GM12878 (cell line): Measurements from ENCODE around the gene DBN1. TPM values are rescaled to one million over a fixed set of nuclear protein-coding genes. Genes with fewer than 3 reads are reported as not detected.

Source experiments
- ATAC-seq: fragments of 200-7000 bp; cut with Tn5 transposase; 3 replicates; pipeline ENCODE4 v1.9.1; 2020; ENCODE audit warnings: mild to moderate bottlenecking, moderate library complexity
- BruUV-seq: library from RNA; stranded (reverse); fragments of 400-500 nt; replicated peaks from 2 replicates; lab custom pipeline; 2021; lab: Mats Ljungman, UMichigan
- CTCF ChIA-PET: fragments of 300-600 bp; sonication (Branson Sonifier 250); formaldehyde crosslinking; extraction: SDS; loops from one replicate; lab custom pipeline; 2021; ENCODE audit warnings: inconsistent platforms; lab: Yijun Ruan, JAX
- POLR2A ChIA-PET: fragments of 350-600 bp; formaldehyde crosslinking; extraction: SDS; loops from one replicate; lab custom pipeline; 2021; ENCODE audit warnings: inconsistent platforms; lab: Charles Lee
- RAD21 ChIA-PET: fragments of 300-600 bp; sonication (Branson Sonifier 250); formaldehyde crosslinking; loops from one replicate; lab custom pipeline; 2023; ENCODE audit warnings: antibody characterized with exemption; ENCODE audit not compliant: unreplicated experiment; lab: Charles Lee
- SMC1A ChIA-PET: fragments of 300-600 bp; sonication (Branson Sonifier 250); formaldehyde crosslinking; loops from one replicate; lab custom pipeline; 2023; ENCODE audit not compliant: unreplicated experiment, uncharacterized antibody; lab: Charles Lee
- DNase-seq: peaks from one replicate; pipeline ENCODE4 v3.0.0-alpha.2; 2011; ENCODE audit warnings: low read depth, low spot score
- FAIRE-seq: peaks from 3 replicates; lab custom pipeline; 2011; peaks lifted over from hg19 to GRCh38; lab: Jason Lieb, UNC
- H2AFZ ChIP-seq: 2 replicates; pipeline ENCODE4 v1.6.0; 2011; ENCODE audit warnings: low read depth, low read length, control low read depth; ENCODE audit not compliant: control insufficient read depth
- H3K27ac ChIP-seq: 2 replicates; pipeline ENCODE4 v1.5.1; 2011; ENCODE audit warnings: control low read depth; ENCODE audit not compliant: control insufficient read depth, insufficient read depth
- H3K27me3 ChIP-seq, 2 experiments: replicated peaks in 1 of 2; 2 replicates each; pipeline versions ENCODE4 v1.6.0 to v1.6.1; 2011; ENCODE audit warnings: low read length in 1 of 2; ENCODE audit not compliant: control insufficient read depth in 2 of 2, insufficient read depth in 2 of 2
- H3K36me3 ChIP-seq, 2 experiments: 2 replicates each; pipeline ENCODE4 v1.5.1; 2011; ENCODE audit warnings: low read length in 1 of 2; ENCODE audit not compliant: control insufficient read depth in 2 of 2, insufficient read depth in 2 of 2
- H3K4me1 ChIP-seq: 2 replicates; pipeline ENCODE4 v1.6.1; 2011; ENCODE audit warnings: mild to moderate bottlenecking, low read length, moderate library complexity, mixed read lengths; ENCODE audit not compliant: control insufficient read depth, insufficient read depth
- H3K4me2 ChIP-seq: 2 replicates; pipeline ENCODE4 v1.6.0; 2011; ENCODE audit warnings: control low read depth; ENCODE audit not compliant: control insufficient read depth, insufficient read depth
- H3K4me3 ChIP-seq: fragments of 200-600 bp; sonication (generic); 2 replicates; pipeline ENCODE4 v1.5.1; 2016
- H3K79me2 ChIP-seq: 2 replicates; pipeline ENCODE4 v1.6.0; 2011; ENCODE audit warnings: low read length; ENCODE audit not compliant: control insufficient read depth, insufficient read depth
- H3K9ac ChIP-seq: 2 replicates; pipeline ENCODE4 v1.8.0; 2011; ENCODE audit warnings: low read length, control low read depth, mixed read lengths; ENCODE audit not compliant: control insufficient read depth, insufficient read depth
- H3K9me3 ChIP-seq: replicated peaks from 3 replicates; pipeline ENCODE4 v1.5.1; 2011; ENCODE audit warnings: mild to moderate bottlenecking, low read length; ENCODE audit not compliant: control insufficient read depth, insufficient read depth
- H4K20me1 ChIP-seq: 2 replicates; pipeline ENCODE4 v1.6.0; 2011; ENCODE audit not compliant: control insufficient read depth, insufficient read depth
- CHD1 ChIP-seq: IDR thresholded peaks from 2 replicates; pipeline ENCODE4 v1.6.1; 2012; ENCODE audit warnings: low read depth, low read length, improper control_type of control experiment
- EGR1 ChIP-seq, 2 experiments: IDR thresholded peaks; 1 replicate in 1 of 2; 2 replicates in 1 of 2; pipeline ENCODE4 v1.6.1; 2011 to 2012; ENCODE audit warnings: low read depth in 2 of 2, low read length in 2 of 2, borderline replicate concordance in 1 of 2, mild to moderate bottlenecking in 1 of 2, moderate library complexity in 1 of 2
- EP300 ChIP-seq, 2 experiments: fragments of 150-350 bp in 1 of 2; IDR thresholded peaks; 2 replicates each; pipeline ENCODE4 v1.6.1; 2011 to 2012; ENCODE audit warnings: low read depth in 2 of 2, low read length in 2 of 2, borderline replicate concordance in 1 of 2, improper control_type of control experiment in 1 of 2, inconsistent platforms in 1 of 2; ENCODE audit not compliant: control insufficient read depth in 1 of 2
- ESRRA ChIP-seq: IDR thresholded peaks from 2 replicates; pipeline ENCODE4 v1.6.1; 2012; ENCODE audit warnings: mild to moderate bottlenecking, low read length, improper control_type of control experiment
- PAX5 ChIP-seq: IDR thresholded peaks from 2 replicates; pipeline ENCODE4 v1.6.1; 2011; ENCODE audit warnings: low read depth, low read length, borderline replicate concordance
- PML ChIP-seq: IDR thresholded peaks from 2 replicates; pipeline ENCODE4 v1.6.1; 2012; ENCODE audit warnings: low read length, inconsistent platforms
- SRF ChIP-seq, 2 experiments: IDR thresholded peaks; 2 replicates each; pipeline ENCODE4 v1.6.1; 2011; ENCODE audit warnings: low read depth in 2 of 2, low read length in 2 of 2, mild to moderate bottlenecking in 1 of 2, moderate library complexity in 1 of 2
- USF1 ChIP-seq: IDR thresholded peaks from 2 replicates; pipeline ENCODE4 v1.6.1; 2011; ENCODE audit warnings: borderline replicate concordance, low read depth, mild to moderate bottlenecking, moderate library complexity, mixed read lengths, low read length; ENCODE audit not compliant: insufficient read depth; ENCODE audit errors: extremely low read length
- WRNIP1 ChIP-seq: IDR thresholded peaks from 2 replicates; pipeline ENCODE4 v1.6.1; 2011; ENCODE audit warnings: low read depth, low read length, improper control_type of control experiment, borderline replicate concordance
- WGBS: methylation state at CpG from one replicate; pipeline ENCODE4 v1.1.6; 2016; ENCODE audit warnings: low lambda C conversion rate; ENCODE audit not compliant: insufficient replicate concordance, insufficient coverage; ENCODE audit errors: missing lambda C conversion rate; 5-methylcytosine and 5-hydroxymethylcytosine counted together
- in situ Hi-C: fragments of 300-500 bp; cut with MboI; formaldehyde crosslinking; loops from 9 replicates; pipeline ENCODE4 v1.14.3; 2018; ENCODE audit warnings: mixed read lengths
- intact Hi-C: fragments of 100-400 bp; cut with micrococcal nuclease; formaldehyde crosslinking; loops from one replicate; pipeline ENCODE4 v1.14.2; 2022; ENCODE audit not compliant: unreplicated experiment
- polyA plus RNA-seq, 11 experiments: library from polyadenylated mRNA; depleted of rRNA in 4 of 11; unstranded in 6 of 11; stranded (reverse) in 5 of 11; fragments of >200 nt; fragmentation: Nextera tagmentation in 4 of 11; fragmentation: Illumina TruSeq in 1 of 11; extraction: Ambion mirVana in 4 of 11; extraction: Trizol in 1 of 11; gene quantifications; 1 replicate in 1 of 11; 2 replicates in 10 of 11; pipeline versions ENCODE4 v1.2.1 to v1.2.3, GENCODE V29; 2011 to 2016; ENCODE audit warnings: inconsistent platforms in 2 of 11, missing spikeins in 2 of 11, low read depth in 1 of 11
- total RNA-seq, 4 experiments: library from RNA; depleted of rRNA in 3 of 4; stranded (reverse); fragments of >200 nt in 3 of 4; fragmentation: Illumina TruSeq in 1 of 4; extraction: Trizol in 1 of 4; gene quantifications; 2 replicates each; pipeline versions ENCODE4 v1.2.1 to v1.2.3, GENCODE V29; 2013 to 2021
- TF ChIP-seq, protein P1 (sequence below): IDR thresholded peaks from 2 replicates; pipeline ENCODE4 v1.6.1; 2011; ENCODE audit warnings: low read depth, low read length, improper control_type of control experiment, borderline replicate concordance
- TF ChIP-seq, protein P2 (sequence below): fragments of 450-650 bp; formaldehyde crosslinking; IDR thresholded peaks from 2 replicates; pipeline ENCODE4 v1.5.0; 2022; ENCODE audit warnings: mild to moderate bottlenecking, missing genetic modification characterization
- TF ChIP-seq, protein P3 (sequence below): fragments of 450-650 bp; IDR thresholded peaks from 2 replicates; pipeline ENCODE4 v1.6.1; 2018; ENCODE audit warnings: borderline replicate concordance, mild to moderate bottlenecking; ENCODE audit not compliant: partially characterized antibody

Gene DBN1
- total and polyA plus RNA-seq, 10 of the 15 experiments (the other 5 are each of a cell fraction or from before 2014, with no cell fraction given) = 0.18 to 81.0 (median 27.9) TPM

GRCh38 chr5:177409043-177409801 is 64.2 kb downstream of the DBN1 start, which contains the start of gene F12:
F12 (minus strand) TSS chr5:177409564; CDS start chr5:177409527, 37 bp downstream.
- intact Hi-C loops = no loop called here
- no TSS peak for BruUV-seq
- ChIA-PET POLR2A (interaction anchor here (0.7 to 11.0 kb wide), 8 partner anchors 9 to 46 kb away, joined by 3 to 174 read pairs (median 4); partner anchors contain the start of genes GRK6 and PRR7), SMC1A (interaction anchor here (1.0 to 3.1 kb wide), 6 partner anchors 17 to 100 kb away, joined by 3 to 14 read pairs (median 7); partner anchors contain the start of gene GRK6), CTCF (interaction anchor here (0.8 to 1.9 kb wide), 9 partner anchors 19 to 93 kb away, joined by 3 to 12 read pairs (median 4); partner anchors contain the start of gene PDLIM7), RAD21 (interaction anchor here (0.8 to 1.9 kb wide), 8 partner anchors 16 to 97 kb away, joined by 3 to 6 read pairs (median 4); partner anchors contain the start of gene GRK6)
- no peak within 1 kb of the TSS for H2AFZ ChIP-seq
- H3K79me2 ChIP-seq = no peaks in the 10 kb centered on the region
- H3K9ac ChIP-seq = no peak within 1 kb of the TSS
- no peak within 1 kb of the TSS for H3K4me3 ChIP-seq
- no peaks in the 10 kb centered on the region for H3K36me3 ChIP-seq
- in situ Hi-C loops = no loop called here
- WGBS = 71% methylated on average over 9 of the region's 9 CpGs
- no peaks in the 10 kb centered on the region for H4K20me1 ChIP-seq
- FAIRE-seq (no peak), DNase-seq (no peak), ATAC-seq (no peak)
- H3K9me3 ChIP-seq = no peaks in the 10 kb centered on the region
- peaks cover 35% of the 10 kb centered on the region for H3K4me1 ChIP-seq
- H3K27ac ChIP-seq = no peak within 1 kb of the TSS
- H3K4me2 ChIP-seq = no peak within 1 kb of the TSS
- H3K27me3 ChIP-seq = no peaks in the 10 kb centered on the region; a peak in 1 of 4 replicates
- TF ChIP-seq EP300 (IDR thresholded peaks at IDR 0.05; ENCODE audit: borderline replicate concordance in 1 of 2, control insufficient read depth in 1 of 2, low read depth in 2 of 2, low read length in 2 of 2) = no peak
- TF ChIP-seq, protein P1, sequence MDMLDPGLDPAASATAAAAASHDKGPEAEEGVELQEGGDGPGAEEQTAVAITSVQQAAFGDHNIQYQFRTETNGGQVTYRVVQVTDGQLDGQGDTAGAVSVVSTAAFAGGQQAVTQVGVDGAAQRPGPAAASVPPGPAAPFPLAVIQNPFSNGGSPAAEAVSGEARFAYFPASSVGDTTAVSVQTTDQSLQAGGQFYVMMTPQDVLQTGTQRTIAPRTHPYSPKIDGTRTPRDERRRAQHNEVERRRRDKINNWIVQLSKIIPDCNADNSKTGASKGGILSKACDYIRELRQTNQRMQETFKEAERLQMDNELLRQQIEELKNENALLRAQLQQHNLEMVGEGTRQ = no peak
- TF ChIP-seq CHD1 = no peak
- TF ChIP-seq EGR1 (IDR thresholded peaks at IDR 0.05; ENCODE audit: borderline replicate concordance in 1 of 2, low read depth in 2 of 2, low read length in 2 of 2) = no peak
- TF ChIP-seq USF1 = no peak
- no peak for TF ChIP-seq PML
- TF ChIP-seq PAX5 = no peak
- no peak for TF ChIP-seq ESRRA
- TF ChIP-seq, protein P2, sequence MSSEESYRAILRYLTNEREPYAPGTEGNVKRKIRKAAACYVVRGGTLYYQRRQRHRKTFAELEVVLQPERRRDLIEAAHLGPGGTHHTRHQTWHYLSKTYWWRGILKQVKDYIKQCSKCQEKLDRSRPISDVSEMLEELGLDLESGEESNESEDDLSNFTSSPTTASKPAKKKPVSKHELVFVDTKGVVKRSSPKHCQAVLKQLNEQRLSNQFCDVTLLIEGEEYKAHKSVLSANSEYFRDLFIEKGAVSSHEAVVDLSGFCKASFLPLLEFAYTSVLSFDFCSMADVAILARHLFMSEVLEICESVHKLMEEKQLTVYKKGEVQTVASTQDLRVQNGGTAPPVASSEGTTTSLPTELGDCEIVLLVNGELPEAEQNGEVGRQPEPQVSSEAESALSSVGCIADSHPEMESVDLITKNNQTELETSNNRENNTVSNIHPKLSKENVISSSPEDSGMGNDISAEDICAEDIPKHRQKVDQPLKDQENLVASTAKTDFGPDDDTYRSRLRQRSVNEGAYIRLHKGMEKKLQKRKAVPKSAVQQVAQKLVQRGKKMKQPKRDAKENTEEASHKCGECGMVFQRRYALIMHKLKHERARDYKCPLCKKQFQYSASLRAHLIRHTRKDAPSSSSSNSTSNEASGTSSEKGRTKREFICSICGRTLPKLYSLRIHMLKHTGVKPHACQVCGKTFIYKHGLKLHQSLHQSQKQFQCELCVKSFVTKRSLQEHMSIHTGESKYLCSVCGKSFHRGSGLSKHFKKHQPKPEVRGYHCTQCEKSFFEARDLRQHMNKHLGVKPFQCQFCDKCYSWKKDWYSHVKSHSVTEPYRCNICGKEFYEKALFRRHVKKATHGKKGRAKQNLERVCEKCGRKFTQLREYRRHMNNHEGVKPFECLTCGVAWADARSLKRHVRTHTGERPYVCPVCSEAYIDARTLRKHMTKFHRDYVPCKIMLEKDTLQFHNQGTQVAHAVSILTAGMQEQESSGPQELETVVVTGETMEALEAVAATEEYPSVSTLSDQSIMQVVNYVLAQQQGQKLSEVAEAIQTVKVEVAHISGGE (CRISPR knock-in tag) = no peak
- no peak for TF ChIP-seq SRF (IDR thresholded peaks at IDR 0.05; ENCODE audit: low read depth in 2 of 2, low read length in 2 of 2)
- TF ChIP-seq, protein P3, sequence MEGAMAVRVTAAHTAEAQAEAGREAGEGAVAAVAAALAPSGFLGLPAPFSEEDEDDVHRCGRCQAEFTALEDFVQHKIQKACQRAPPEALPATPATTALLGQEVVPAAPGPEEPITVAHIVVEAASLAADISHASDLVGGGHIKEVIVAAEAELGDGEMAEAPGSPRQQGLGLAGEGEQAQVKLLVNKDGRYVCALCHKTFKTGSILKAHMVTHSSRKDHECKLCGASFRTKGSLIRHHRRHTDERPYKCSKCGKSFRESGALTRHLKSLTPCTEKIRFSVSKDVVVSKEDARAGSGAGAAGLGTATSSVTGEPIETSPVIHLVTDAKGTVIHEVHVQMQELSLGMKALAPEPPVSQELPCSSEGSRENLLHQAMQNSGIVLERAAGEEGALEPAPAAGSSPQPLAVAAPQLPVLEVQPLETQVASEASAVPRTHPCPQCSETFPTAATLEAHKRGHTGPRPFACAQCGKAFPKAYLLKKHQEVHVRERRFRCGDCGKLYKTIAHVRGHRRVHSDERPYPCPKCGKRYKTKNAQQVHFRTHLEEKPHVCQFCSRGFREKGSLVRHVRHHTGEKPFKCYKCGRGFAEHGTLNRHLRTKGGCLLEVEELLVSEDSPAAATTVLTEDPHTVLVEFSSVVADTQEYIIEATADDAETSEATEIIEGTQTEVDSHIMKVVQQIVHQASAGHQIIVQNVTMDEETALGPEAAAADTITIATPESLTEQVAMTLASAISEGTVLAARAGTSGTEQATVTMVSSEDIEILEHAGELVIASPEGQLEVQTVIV = no peak
- no peak for TF ChIP-seq WRNIP1
